H1 (cell line): ENCODE measurements around the gene CD53. TPM values are rescaled to one million over a fixed set of nuclear protein-coding genes. Genes with fewer than 3 reads are reported as not detected.

ENCODE experiments used
- CTCF ChIA-PET: fragments of 300-600 bp; sonication (Branson Sonifier 250); formaldehyde crosslinking; loops from one replicate; lab custom pipeline; 2021; ENCODE audit not compliant: partially characterized antibody; lab: Charles Lee
- POLR2A ChIA-PET: fragments of 300-600 bp; sonication (Branson Sonifier 250); formaldehyde crosslinking; loops from one replicate; lab custom pipeline; 2021; ENCODE audit warnings: inconsistent platforms; ENCODE audit not compliant: partially characterized antibody; lab: Charles Lee
- DNase-seq, 2 experiments: peaks; one replicate each; pipeline versions ENCODE4 v3.0.0 to v3.0.0-alpha.2; 2010 to 2022; ENCODE audit warnings: low spot score in 2 of 2, low read depth in 1 of 2, mixed read lengths in 1 of 2
- FAIRE-seq: peaks from 2 replicates; lab custom pipeline; 2011; peaks lifted over from hg19 to GRCh38; lab: Jason Lieb, UNC
- H2AFZ ChIP-seq: 2 replicates; pipeline ENCODE4 v1.8.1; 2012; ENCODE audit warnings: low read length, inconsistent platforms
- H2AK5ac ChIP-seq: 2 replicates; pipeline ENCODE4 v1.6.1; 2013; ENCODE audit warnings: low read depth, low read length
- H2BK120ac ChIP-seq: replicated peaks from 2 replicates; pipeline ENCODE3; 2013; ENCODE audit warnings: low read depth, low read length, inconsistent platforms
- H2BK12ac ChIP-seq: 2 replicates; pipeline ENCODE4 v1.6.1; 2013; ENCODE audit warnings: low read depth, low read length
- H2BK15ac ChIP-seq: 2 replicates; pipeline ENCODE4 v1.6.1; 2013; ENCODE audit warnings: low read length
- H2BK20ac ChIP-seq: 2 replicates; pipeline ENCODE4 v1.6.1; 2013; ENCODE audit warnings: low read length
- H2BK5ac ChIP-seq: 2 replicates; pipeline ENCODE4 v1.6.1; 2013; ENCODE audit warnings: low read depth, low read length
- H3K14ac ChIP-seq: 2 replicates; pipeline ENCODE4 v1.6.1; 2013; ENCODE audit warnings: inconsistent platforms; ENCODE audit not compliant: insufficient read length
- H3K18ac ChIP-seq: 2 replicates; pipeline ENCODE4 v1.6.1; 2013; ENCODE audit warnings: low read length; ENCODE audit errors: extremely low read depth
- H3K23ac ChIP-seq: 2 replicates; pipeline ENCODE4 v1.6.1; 2013; ENCODE audit warnings: inconsistent platforms; ENCODE audit not compliant: insufficient read length
- H3K23me2 ChIP-seq: 2 replicates; pipeline ENCODE4 v1.6.1; 2013; ENCODE audit warnings: low read depth, low read length
- H3K27ac ChIP-seq: 2 replicates; pipeline ENCODE4 v1.6.1; 2011; ENCODE audit warnings: low read depth, low read length, inconsistent platforms
- H3K27me3 ChIP-seq, 4 experiments: replicated peaks in 1 of 4; 1 replicate in 1 of 4; 2 replicates in 3 of 4; pipeline versions ENCODE4 v1.6.1 to v1.8.1; 2011 to 2013; ENCODE audit warnings: low read length in 3 of 4, mild to moderate bottlenecking in 3 of 4, inconsistent platforms in 2 of 4, mixed read lengths in 2 of 4, moderate library complexity in 1 of 4; ENCODE audit not compliant: control insufficient read depth in 3 of 4, insufficient read depth in 3 of 4; ENCODE audit errors: extremely low read depth in 1 of 4
- H3K36me3 ChIP-seq, 4 experiments: 2 replicates each; pipeline versions ENCODE4 v1.6.1 to v1.8.1; 2011 to 2013; ENCODE audit warnings: mild to moderate bottlenecking in 4 of 4, low read length in 3 of 4, moderate library complexity in 2 of 4, control low read depth in 1 of 4, inconsistent platforms in 1 of 4; ENCODE audit not compliant: insufficient read depth in 4 of 4, control insufficient read depth in 2 of 4
- H3K4ac ChIP-seq: replicated peaks from 2 replicates; pipeline ENCODE3; 2013; ENCODE audit warnings: low read length, low read depth, mixed read lengths, inconsistent platforms; ENCODE audit not compliant: insufficient read length
- H3K4me1 ChIP-seq, 4 experiments: replicated peaks in 1 of 4; 1 replicate in 1 of 4; 2 replicates in 3 of 4; pipeline versions ENCODE4 v1.6.1 to v1.8.1; 2011 to 2013; ENCODE audit warnings: low read length in 3 of 4, inconsistent platforms in 2 of 4, mixed read lengths in 1 of 4; ENCODE audit not compliant: insufficient read depth in 4 of 4, control insufficient read depth in 3 of 4
- H3K4me2 ChIP-seq, 2 experiments: 2 replicates each; pipeline versions ENCODE4 v1.6.1 to v1.8.1; 2011 to 2013; ENCODE audit warnings: low read depth in 2 of 2, low read length in 2 of 2, control low read depth in 1 of 2, inconsistent platforms in 1 of 2, mild to moderate bottlenecking in 1 of 2; ENCODE audit not compliant: insufficient read depth in 1 of 2
- H3K4me3 ChIP-seq, 4 experiments: fragments of 200-600, 300-600 bp in 1 of 4; sonication (generic), shearing (Covaris generic), sonication (Bioruptor Twin) in 1 of 4; 2 replicates each; pipeline versions ENCODE4 v1.5.1 to v1.8.1; 2011 to 2016; ENCODE audit warnings: low read length in 4 of 4, low read depth in 3 of 4, control low read depth in 2 of 4, inconsistent platforms in 2 of 4, mild to moderate bottlenecking in 2 of 4, mixed read lengths in 1 of 4, moderate library complexity in 1 of 4; ENCODE audit not compliant: insufficient read depth in 2 of 4; ENCODE audit errors: extremely low read depth in 1 of 4
- H3K56ac ChIP-seq: replicated peaks from 2 replicates; pipeline ENCODE3; 2013; ENCODE audit warnings: low read depth, mild to moderate bottlenecking, mixed read lengths, low read length, inconsistent platforms; ENCODE audit not compliant: insufficient read length
- H3K79me1 ChIP-seq: 2 replicates; pipeline ENCODE4 v1.6.1; 2013; ENCODE audit warnings: low read depth, low read length, control low read depth
- H3K79me2 ChIP-seq, 2 experiments: 2 replicates each; pipeline versions ENCODE4 v1.6.1 to v1.8.1; 2012 to 2013; ENCODE audit warnings: low read length in 2 of 2, mild to moderate bottlenecking in 2 of 2, inconsistent platforms in 1 of 2; ENCODE audit not compliant: insufficient read depth in 2 of 2, control insufficient read depth in 1 of 2
- H3K9ac ChIP-seq, 4 experiments: replicated peaks in 1 of 4; 1 replicate in 1 of 4; 2 replicates in 3 of 4; pipeline versions ENCODE4 v1.6.1 to v1.8.1; 2011 to 2013; ENCODE audit warnings: low read depth in 3 of 4, low read length in 3 of 4, control low read depth in 2 of 4, mild to moderate bottlenecking in 2 of 4, moderate library complexity in 2 of 4, inconsistent platforms in 1 of 4; ENCODE audit errors: extremely low read depth in 1 of 4
- H3K9me3 ChIP-seq, 2 experiments: 2 replicates each; pipeline versions ENCODE4 v1.6.1 to v1.8.1; 2012 to 2013; ENCODE audit warnings: mild to moderate bottlenecking in 2 of 2, moderate library complexity in 2 of 2, control low read depth in 1 of 2, inconsistent platforms in 1 of 2, low read depth in 1 of 2, low read length in 1 of 2, mixed read lengths in 1 of 2; ENCODE audit not compliant: insufficient read depth in 2 of 2
- H4K20me1 ChIP-seq, 2 experiments: replicated peaks in 1 of 2; 2 replicates each; pipeline versions ENCODE3 to v1.8.1; 2011 to 2013; ENCODE audit warnings: inconsistent platforms in 2 of 2, low read length in 2 of 2, mild to moderate bottlenecking in 1 of 2; ENCODE audit not compliant: insufficient read depth in 2 of 2, control insufficient read depth in 1 of 2
- H4K5ac ChIP-seq: 2 replicates; pipeline ENCODE4 v1.6.1; 2013; ENCODE audit warnings: low read length, low read depth, mixed read lengths, inconsistent platforms; ENCODE audit not compliant: insufficient read length
- H4K8ac ChIP-seq: 2 replicates; pipeline ENCODE4 v1.8.0; 2013; ENCODE audit warnings: mild to moderate bottlenecking, moderate library complexity, low read length, inconsistent platforms; ENCODE audit not compliant: insufficient read depth; ENCODE audit errors: extremely low read depth
- H4K91ac ChIP-seq: replicated peaks from 2 replicates; pipeline ENCODE3; 2013; ENCODE audit warnings: low read length, mixed read lengths, inconsistent platforms; ENCODE audit not compliant: insufficient read length
- ATF3 ChIP-seq: IDR thresholded peaks from 2 replicates; pipeline ENCODE4 v1.6.1; 2011; ENCODE audit warnings: low read depth, mild to moderate bottlenecking, low read length; ENCODE audit not compliant: insufficient read depth
- KDM5A ChIP-seq: fragments of 200-600 bp; IDR thresholded peaks from 2 replicates; pipeline ENCODE4 v1.7.1; 2012; ENCODE audit warnings: mild to moderate bottlenecking, low read length, inconsistent platforms, mixed read lengths
- PHF8 ChIP-seq: fragments of 200-600 bp; sonication (generic); conservative IDR thresholded peaks from 2 replicates; pipeline ENCODE4 v1.7.1; 2012; ENCODE audit warnings: low read depth, mild to moderate bottlenecking, inconsistent platforms, low read length, moderate library complexity
- SP2 ChIP-seq: IDR thresholded peaks from 2 replicates; pipeline ENCODE4 v1.6.1; 2012; ENCODE audit warnings: mild to moderate bottlenecking, low read length, inconsistent platforms
- TAF1 ChIP-seq: IDR thresholded peaks from 2 replicates; pipeline ENCODE4 v1.6.1; 2011; ENCODE audit warnings: mild to moderate bottlenecking, low read depth, low read length
- TBP ChIP-seq: IDR thresholded peaks from 2 replicates; pipeline ENCODE4 v1.6.1; 2011; ENCODE audit warnings: low read depth, low read length, improper control_type of control experiment
- YY1 ChIP-seq: IDR thresholded peaks from 2 replicates; pipeline ENCODE4 v1.6.1; 2011; ENCODE audit warnings: low read depth, mild to moderate bottlenecking, low read length
- WGBS, 2 experiments: shearing (Covaris generic) in 1 of 2; methylation state at CpG; one replicate each; pipeline versions ENCODE4 v1.1.6 to v1.1.7; 2013 to 2015; ENCODE audit warnings: low lambda C conversion rate in 2 of 2, mixed read lengths in 2 of 2, inconsistent platforms in 1 of 2, low coverage in 1 of 2, missing lambda C conversion rate in 1 of 2; ENCODE audit not compliant: insufficient replicate concordance in 2 of 2, insufficient coverage in 1 of 2, insufficient read length in 1 of 2; ENCODE audit errors: extremely low coverage in 1 of 2, missing lambda C conversion rate in 1 of 2; 5-methylcytosine and 5-hydroxymethylcytosine counted together
- polyA plus RNA-seq, 7 experiments: library from polyadenylated mRNA; depleted of rRNA in 3 of 7; stranded (reverse) in 5 of 7; unstranded in 2 of 7; fragments of >200 nt in 5 of 7; fragments of 200-250 nt in 2 of 7; gene quantifications; 1 replicate in 5 of 7; 2 replicates in 1 of 7; 4 replicates in 1 of 7; pipeline versions ENCODE4 v1.2.1 to v1.2.3, GENCODE V29; 2011 to 2013; ENCODE audit warnings: missing spikeins in 2 of 7, mixed read lengths in 2 of 7
- total RNA-seq: library from RNA; stranded (reverse); fragmentation: NEBNext Ultra II Directional; extraction: Animal tissue kit (Norgen Biotek cat#: 25700); gene quantifications from 2 replicates; pipeline ENCODE4 v1.2.1, GENCODE V29; 2021

Gene CD53
- total and polyA plus RNA-seq, 2 of the 8 experiments (the other 6 are each of a cell fraction or from before 2014, with no cell fraction given): 0.56 to 1.0 TPM

GRCh38 chr1:110873856-110874255, 908 bp downstream of the CD53 start:
- Histone ChIP-seq H3K36me3 (no peaks in the 10 kb centered on the region), H2BK120ac (no peak overlapping the region), H3K18ac (no peak overlapping the region), H2BK5ac (no peak overlapping the region), H2BK20ac (no peak overlapping the region), H3K4me3 (no peak overlapping the region), H3K4me2 (no peak overlapping the region), H3K27ac (no peak overlapping the region), H3K23ac (no peak overlapping the region), H4K91ac (no peak overlapping the region), H2BK15ac (no peak overlapping the region), H3K14ac (no peak overlapping the region), H4K5ac (no peak overlapping the region), H4K20me1 (no peaks in the 10 kb centered on the region), H3K56ac (no peak overlapping the region), H2AFZ (no peak overlapping the region), H3K79me2 (no peaks in the 10 kb centered on the region), H2AK5ac (no peak overlapping the region), H3K27me3 (no peaks in the 10 kb centered on the region), H3K4me1 (no peaks in the 10 kb centered on the region), H2BK12ac (no peak overlapping the region), H3K4ac (no peak overlapping the region), H3K23me2 (no peaks in the 10 kb centered on the region), H3K9ac (no peak overlapping the region), H3K79me1 (no peaks in the 10 kb centered on the region), H3K9me3 (peaks cover 0 to 6% of the 10 kb centered on the region in 2 experiments; a peak in 2 of 4 replicates), H4K8ac (no peak overlapping the region)
- DNase-seq (no peak), FAIRE-seq (no peak)
- ChIA-PET CTCF (interaction anchor here (1.2 kb wide), 1 partner anchor 44 kb away, joined by 3 read pairs; no protein-coding TSS in a partner anchor), POLR2A (no interaction called here)
- 81% methylated on average over 4 of the region's 4 CpGs; no CpG with 5 or more reads in 1 of the 2 experiments for WGBS, 2 experiments
- TF ChIP-seq KDM5A: no peak
- no peak for TF ChIP-seq TAF1
- TF ChIP-seq ATF3: no peak
- no peak for TF ChIP-seq YY1
- TF ChIP-seq PHF8: no peak
- no peak for TF ChIP-seq TBP
- no peak for TF ChIP-seq SP2
